Measurements from ENCODE around the gene CTU2.

- TF ChIP-seq CTCF (IDR thresholded peaks at IDR 0.05): no peak
- TF ChIP-seq POLR2AphosphoS5 (IDR thresholded peaks at IDR 0.05): no peak
Observed at GRCh38 chr16:88658714-88659113, 47.6 kb upstream of the CTU2 start.

Measured in transverse colon (tissue), 4 donors.